ENCODE results near the gene PLD6. TPM values are rescaled to one million over a fixed set of nuclear protein-coding genes. Genes with fewer than 3 reads are reported as not detected.

Gene PLD6
- total RNA-seq, 1 experiment from 2014 or later: 0.09 TPM

DNA sequence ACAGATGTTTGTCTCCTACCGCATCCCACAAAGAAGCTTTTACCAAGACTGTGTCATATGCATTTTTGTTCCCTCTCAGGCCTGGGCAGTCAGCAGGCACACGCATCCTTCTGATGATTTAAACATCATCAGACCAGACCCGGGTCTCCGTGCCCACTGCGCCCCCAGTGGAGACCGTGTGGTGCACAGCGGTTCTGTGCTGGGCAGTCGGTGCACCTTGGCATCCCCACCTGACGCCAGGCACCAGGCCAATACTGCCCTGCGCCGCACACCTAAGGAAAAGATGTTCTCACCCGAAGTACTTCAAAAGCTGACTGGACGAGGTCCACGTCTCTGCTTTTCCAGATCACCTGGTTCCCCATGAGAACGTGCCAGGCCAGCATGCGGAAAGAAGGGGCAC lies 10.6 kb upstream of the PLD6 start:
- Histone ChIP-seq H3K18ac (ENCODE audit: insufficient read length, low read depth, low read length) (no peak overlapping the region), H3K27me3 (ENCODE audit: insufficient read depth, low read length) (no peaks in the 10 kb centered on the region), H4K20me1 (ENCODE audit: control insufficient read depth, insufficient read depth, insufficient read length) (no peaks in the 10 kb centered on the region), H4K8ac (replicated peaks; ENCODE audit: insufficient read length, low read depth, low read length) (no peak overlapping the region), H3K9me3 (ENCODE audit: control insufficient read depth, low read depth, low read length) (no peaks in the 10 kb centered on the region), H2BK12ac (ENCODE audit: insufficient read length, low read depth, low read length) (no peak overlapping the region), H3K23ac (ENCODE audit: insufficient read length, low read depth, low read length) (no peak overlapping the region), H2AK5ac (ENCODE audit: insufficient read length, low read length) (no peak overlapping the region), H3K79me2 (ENCODE audit: insufficient read depth, low read length) (no peaks in the 10 kb centered on the region), H3K27ac (ENCODE audit: insufficient read length, low read depth, low read length) (no peak overlapping the region), H4K91ac (ENCODE audit: insufficient read length, low read depth, low read length) (no peak overlapping the region), H3K4ac (ENCODE audit: low read depth, low read length) (no peak overlapping the region), H3K14ac (ENCODE audit: insufficient read depth, low read length) (no peak overlapping the region), H2BK15ac (ENCODE audit: low read depth, low read length) (no peak overlapping the region), H2BK120ac (ENCODE audit: low read depth, low read length, poor library complexity, severe bottlenecking) (no peak overlapping the region), H3K79me1 (ENCODE audit: insufficient read depth, low read depth, low read length, poor library complexity, severe bottlenecking) (no peaks in the 10 kb centered on the region), H3K4me2 (ENCODE audit: insufficient read depth, insufficient read length, low read length) (no peak overlapping the region), H3T11ph (ENCODE audit: low read length) (no peak overlapping the region), H3K9ac (ENCODE audit: extremely low read depth, insufficient read length, low read length) (no peak overlapping the region), H2AFZ (ENCODE audit: low read length) (no peak overlapping the region), H3K4me1 (ENCODE audit: insufficient read depth, low read length) (no peaks in the 10 kb centered on the region), H4K5ac (ENCODE audit: insufficient read length, low read depth, low read length) (no peak overlapping the region), H2BK5ac (ENCODE audit: insufficient read length, low read length) (no peak overlapping the region), H3K56ac (ENCODE audit: insufficient read length, low read depth, low read length) (no peak overlapping the region), H3K23me2 (ENCODE audit: insufficient read length, low read depth, low read length, poor library complexity, severe bottlenecking) (no peaks in the 10 kb centered on the region), H2BK20ac (ENCODE audit: low read depth, low read length, poor library complexity, severe bottlenecking) (no peak overlapping the region)
- H3K36me3 Mint-ChIP-seq (ENCODE audit: insufficient read depth in 1 of 3, low read depth in 3 of 3): peaks cover 35 to 82% (median 70%) of the 10 kb centered on the region in 3 experiments
- peaks cover 0 to 6% of the 10 kb centered on the region in 2 experiments; a peak in 2 of 4 replicates for H3K4me1 Mint-ChIP-seq
- TF ChIP-seq, protein P1, sequence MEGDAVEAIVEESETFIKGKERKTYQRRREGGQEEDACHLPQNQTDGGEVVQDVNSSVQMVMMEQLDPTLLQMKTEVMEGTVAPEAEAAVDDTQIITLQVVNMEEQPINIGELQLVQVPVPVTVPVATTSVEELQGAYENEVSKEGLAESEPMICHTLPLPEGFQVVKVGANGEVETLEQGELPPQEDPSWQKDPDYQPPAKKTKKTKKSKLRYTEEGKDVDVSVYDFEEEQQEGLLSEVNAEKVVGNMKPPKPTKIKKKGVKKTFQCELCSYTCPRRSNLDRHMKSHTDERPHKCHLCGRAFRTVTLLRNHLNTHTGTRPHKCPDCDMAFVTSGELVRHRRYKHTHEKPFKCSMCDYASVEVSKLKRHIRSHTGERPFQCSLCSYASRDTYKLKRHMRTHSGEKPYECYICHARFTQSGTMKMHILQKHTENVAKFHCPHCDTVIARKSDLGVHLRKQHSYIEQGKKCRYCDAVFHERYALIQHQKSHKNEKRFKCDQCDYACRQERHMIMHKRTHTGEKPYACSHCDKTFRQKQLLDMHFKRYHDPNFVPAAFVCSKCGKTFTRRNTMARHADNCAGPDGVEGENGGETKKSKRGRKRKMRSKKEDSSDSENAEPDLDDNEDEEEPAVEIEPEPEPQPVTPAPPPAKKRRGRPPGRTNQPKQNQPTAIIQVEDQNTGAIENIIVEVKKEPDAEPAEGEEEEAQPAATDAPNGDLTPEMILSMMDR (conservative IDR thresholded peaks at IDR 0.05): peak; percentile 34; the same call in 1 of the 3 replicates
- no peaks in the 10 kb centered on the region for H3K9me3 Mint-ChIP-seq
- peak; percentile 37 for DNase-seq
- H3K27me3 Mint-ChIP-seq (ENCODE audit: low read depth): no peaks in the 10 kb centered on the region
- no peak overlapping the region for H3K4me3 Mint-ChIP-seq
- WGBS (ENCODE audit: extremely low coverage, insufficient read length, low lambda C conversion rate): no CpG with 5 or more reads among the region's 16 CpGs
- no peak overlapping the region for H3K27ac Mint-ChIP-seq

All from H9 (cell line).